ENCODE measurements around the gene BRCA1.

The BRCA1 gene

GRCh38 chr17:43033948-43034881, 90.9 kb downstream of the BRCA1 start:
- Histone ChIP-seq H3K9ac (ENCODE audit: low read length) (peak overlapping the region; percentile 74), H3K4me3 (ENCODE audit: low read depth, low read length) (peak overlapping the region; percentile 44)

GRCh38 chr17:43031666-43032065, 93.5 kb downstream of the BRCA1 start:
- no peaks in the 10 kb centered on the region for H3K9me3 ChIP-seq (ENCODE audit: control insufficient read depth, insufficient read depth, low read depth, low read length)
- H3K27ac ChIP-seq (ENCODE audit: low read depth, low read length): no peak overlapping the region
- no peak overlapping the region for H3K4me3 ChIP-seq (ENCODE audit: low read depth, low read length)
- H3K9ac ChIP-seq (ENCODE audit: low read length): no peak overlapping the region
- peaks cover 69% of the 10 kb centered on the region for H3K4me1 ChIP-seq (ENCODE audit: control insufficient read depth, insufficient read depth, low read length)
- H3K36me3 ChIP-seq (ENCODE audit: control insufficient read depth, insufficient read depth, low read length): peaks cover 12% of the 10 kb centered on the region
- no peaks in the 10 kb centered on the region for H3K27me3 ChIP-seq (ENCODE audit: control insufficient read depth, insufficient read depth, low read length)

More at GRCh38 chr17:43033948-43034881, 90.9 kb downstream of the BRCA1 start:
- no peaks in the 10 kb centered on the region for H3K36me3 ChIP-seq (ENCODE audit: control insufficient read depth, insufficient read depth, low read length)
- H3K27me3 ChIP-seq (ENCODE audit: control insufficient read depth, insufficient read depth, low read length): no peaks in the 10 kb centered on the region
- no peaks in the 10 kb centered on the region for H3K9me3 ChIP-seq (ENCODE audit: control insufficient read depth, insufficient read depth, low read depth, low read length)
- H3K4me1 ChIP-seq (ENCODE audit: control insufficient read depth, insufficient read depth, low read length): peaks cover 53% of the 10 kb centered on the region
- H3K27ac ChIP-seq (ENCODE audit: low read depth, low read length): peak overlapping the region; percentile 59

DNA sequence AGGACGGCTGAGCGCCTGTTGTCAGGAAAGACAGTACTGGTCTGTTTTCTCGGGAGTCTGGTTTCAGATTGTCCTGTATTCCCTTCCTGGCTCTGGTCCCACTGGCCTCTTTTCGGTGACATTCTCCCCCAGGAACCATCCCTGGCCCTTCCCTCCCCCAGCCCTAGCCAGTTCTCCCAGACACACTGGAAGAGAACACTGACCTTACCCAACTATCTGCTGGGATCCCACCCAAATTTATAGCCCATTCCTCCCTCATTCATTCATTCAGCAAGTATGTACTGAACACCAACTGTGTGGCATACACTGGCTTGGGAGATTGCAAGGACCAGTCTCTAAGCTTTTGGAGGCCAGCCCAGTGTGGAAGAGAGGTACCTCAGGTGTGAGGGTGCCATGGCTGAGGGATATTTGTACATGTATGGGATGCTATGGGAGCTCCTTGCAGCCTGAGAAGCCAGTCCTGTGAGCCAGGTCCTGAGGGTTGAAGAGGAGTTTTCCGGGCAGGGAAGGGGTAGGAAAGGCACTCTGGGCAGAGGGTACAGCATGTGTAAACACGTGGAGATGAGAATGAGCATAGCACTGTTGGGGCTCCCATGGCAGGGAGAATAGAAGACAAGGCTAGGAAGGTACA, 94.9 kb downstream of the BRCA1 start:
- Histone ChIP-seq H3K27ac (ENCODE audit: low read depth, low read length) (no peak overlapping the region), H3K9me3 (ENCODE audit: control insufficient read depth, insufficient read depth, low read depth, low read length) (no peaks in the 10 kb centered on the region), H3K9ac (ENCODE audit: low read length) (no peak overlapping the region), H3K36me3 (ENCODE audit: control insufficient read depth, insufficient read depth, low read length) (peaks cover 12% of the 10 kb centered on the region), H3K27me3 (ENCODE audit: control insufficient read depth, insufficient read depth, low read length) (no peaks in the 10 kb centered on the region), H3K4me1 (ENCODE audit: control insufficient read depth, insufficient read depth, low read length) (peaks cover 60% of the 10 kb centered on the region), H3K4me3 (ENCODE audit: low read depth, low read length) (no peak overlapping the region)

- no peak overlapping the region for H3K4me3 ChIP-seq (ENCODE audit: low read depth, low read length)
- H3K27me3 ChIP-seq (ENCODE audit: control insufficient read depth, insufficient read depth, low read length): no peaks in the 10 kb centered on the region
- no peak overlapping the region for H3K9ac ChIP-seq (ENCODE audit: low read length)
- H3K36me3 ChIP-seq (ENCODE audit: control insufficient read depth, insufficient read depth, low read length): peaks cover 12% of the 10 kb centered on the region
- H3K27ac ChIP-seq (ENCODE audit: low read depth, low read length): no peak overlapping the region
- H3K9me3 ChIP-seq (ENCODE audit: control insufficient read depth, insufficient read depth, low read depth, low read length): no peaks in the 10 kb centered on the region
- peaks cover 41% of the 10 kb centered on the region for H3K4me1 ChIP-seq (ENCODE audit: control insufficient read depth, insufficient read depth, low read length)
Measured at GRCh38 chr17:43028221-43028861, 96.8 kb downstream of the BRCA1 start.

- Histone ChIP-seq H3K9me3 (ENCODE audit: control insufficient read depth, insufficient read depth, low read depth, low read length) (no peaks in the 10 kb centered on the region), H3K36me3 (ENCODE audit: control insufficient read depth, insufficient read depth, low read length) (peaks cover 12% of the 10 kb centered on the region), H3K4me1 (ENCODE audit: control insufficient read depth, insufficient read depth, low read length) (peaks cover 39% of the 10 kb centered on the region), H3K4me3 (ENCODE audit: low read depth, low read length) (no peak overlapping the region; the same call in 1 of the 2 replicates), H3K27me3 (ENCODE audit: control insufficient read depth, insufficient read depth, low read length) (no peaks in the 10 kb centered on the region), H3K27ac (ENCODE audit: low read depth, low read length) (no peak overlapping the region), H3K9ac (ENCODE audit: low read length) (no peak overlapping the region)
Measured at GRCh38 chr17:43027091-43028032, 97.8 kb downstream of the BRCA1 start.

DNA sequence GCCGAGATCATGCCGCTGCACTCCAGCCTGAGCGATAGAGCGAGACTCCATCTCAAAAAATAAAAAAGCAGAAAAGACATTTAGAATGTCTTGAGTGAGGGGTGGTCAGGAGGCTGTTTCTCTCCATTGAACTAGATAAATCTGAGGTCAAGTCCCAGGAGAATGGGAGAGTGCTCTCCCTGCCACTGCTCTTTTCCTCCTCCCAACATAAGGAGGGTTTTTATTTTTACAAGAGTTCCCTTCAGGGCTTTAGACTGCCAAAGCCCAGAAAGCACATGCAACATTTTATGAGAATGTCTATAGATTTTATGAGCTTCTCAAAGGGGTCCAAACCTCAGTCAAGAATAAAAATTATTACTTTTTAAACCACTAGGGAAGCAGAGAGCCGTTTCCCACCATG, 98.6 kb downstream of the BRCA1 start:
- Histone ChIP-seq H3K4me1 (ENCODE audit: control insufficient read depth, insufficient read depth, low read length) (peaks cover 37% of the 10 kb centered on the region), H3K4me3 (ENCODE audit: low read depth, low read length) (no peak overlapping the region), H3K27me3 (ENCODE audit: control insufficient read depth, insufficient read depth, low read length) (no peaks in the 10 kb centered on the region), H3K27ac (ENCODE audit: low read depth, low read length) (no peak overlapping the region), H3K9me3 (ENCODE audit: control insufficient read depth, insufficient read depth, low read depth, low read length) (no peaks in the 10 kb centered on the region), H3K36me3 (ENCODE audit: control insufficient read depth, insufficient read depth, low read length) (peaks cover 12% of the 10 kb centered on the region), H3K9ac (ENCODE audit: low read length) (no peak overlapping the region)

- H3K4me1 ChIP-seq (ENCODE audit: control insufficient read depth, insufficient read depth, low read length): peaks cover 31% of the 10 kb centered on the region
- no peaks in the 10 kb centered on the region for H3K9me3 ChIP-seq (ENCODE audit: control insufficient read depth, insufficient read depth, low read depth, low read length)
- H3K27me3 ChIP-seq (ENCODE audit: control insufficient read depth, insufficient read depth, low read length): no peaks in the 10 kb centered on the region
- H3K4me3 ChIP-seq (ENCODE audit: low read depth, low read length): peak overlapping the region; percentile 68
- H3K27ac ChIP-seq (ENCODE audit: low read depth, low read length): no peak overlapping the region
- H3K9ac ChIP-seq (ENCODE audit: low read length): no peak overlapping the region
- H3K36me3 ChIP-seq (ENCODE audit: control insufficient read depth, insufficient read depth, low read length): peaks cover 12% of the 10 kb centered on the region
Measured at GRCh38 chr17:43025766-43026537, 99.2 kb downstream of the BRCA1 start.

DNA sequence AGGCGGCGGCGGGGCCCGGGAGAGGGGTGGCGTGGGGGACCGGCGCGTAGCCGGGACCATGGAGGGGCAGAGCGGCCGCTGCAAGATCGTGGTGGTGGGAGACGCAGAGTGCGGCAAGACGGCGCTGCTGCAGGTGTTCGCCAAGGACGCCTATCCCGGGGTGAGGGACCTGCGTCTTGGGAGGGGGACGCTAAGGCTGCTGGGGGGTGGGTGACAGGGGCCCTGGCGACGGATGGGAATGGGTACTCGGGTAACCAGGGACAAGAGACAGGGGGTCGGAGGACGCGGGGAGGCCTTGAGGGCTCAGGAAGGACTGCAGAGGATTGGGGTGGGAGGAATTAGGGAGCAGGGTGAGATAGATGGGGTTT, 99.9 kb downstream of the BRCA1 start:
- H3K9me3 ChIP-seq (ENCODE audit: control insufficient read depth, insufficient read depth, low read depth, low read length): no peaks in the 10 kb centered on the region
- H3K4me3 ChIP-seq (ENCODE audit: low read depth, low read length): peak overlapping the region; percentile 68
- H3K27me3 ChIP-seq (ENCODE audit: control insufficient read depth, insufficient read depth, low read length): no peaks in the 10 kb centered on the region
- H3K36me3 ChIP-seq (ENCODE audit: control insufficient read depth, insufficient read depth, low read length): peaks cover 12% of the 10 kb centered on the region
- no peak overlapping the region for H3K27ac ChIP-seq (ENCODE audit: low read depth, low read length)
- H3K4me1 ChIP-seq (ENCODE audit: control insufficient read depth, insufficient read depth, low read length): peaks cover 33% of the 10 kb centered on the region
- peak overlapping the region; percentile 58 for H3K9ac ChIP-seq (ENCODE audit: low read length)

DNA sequence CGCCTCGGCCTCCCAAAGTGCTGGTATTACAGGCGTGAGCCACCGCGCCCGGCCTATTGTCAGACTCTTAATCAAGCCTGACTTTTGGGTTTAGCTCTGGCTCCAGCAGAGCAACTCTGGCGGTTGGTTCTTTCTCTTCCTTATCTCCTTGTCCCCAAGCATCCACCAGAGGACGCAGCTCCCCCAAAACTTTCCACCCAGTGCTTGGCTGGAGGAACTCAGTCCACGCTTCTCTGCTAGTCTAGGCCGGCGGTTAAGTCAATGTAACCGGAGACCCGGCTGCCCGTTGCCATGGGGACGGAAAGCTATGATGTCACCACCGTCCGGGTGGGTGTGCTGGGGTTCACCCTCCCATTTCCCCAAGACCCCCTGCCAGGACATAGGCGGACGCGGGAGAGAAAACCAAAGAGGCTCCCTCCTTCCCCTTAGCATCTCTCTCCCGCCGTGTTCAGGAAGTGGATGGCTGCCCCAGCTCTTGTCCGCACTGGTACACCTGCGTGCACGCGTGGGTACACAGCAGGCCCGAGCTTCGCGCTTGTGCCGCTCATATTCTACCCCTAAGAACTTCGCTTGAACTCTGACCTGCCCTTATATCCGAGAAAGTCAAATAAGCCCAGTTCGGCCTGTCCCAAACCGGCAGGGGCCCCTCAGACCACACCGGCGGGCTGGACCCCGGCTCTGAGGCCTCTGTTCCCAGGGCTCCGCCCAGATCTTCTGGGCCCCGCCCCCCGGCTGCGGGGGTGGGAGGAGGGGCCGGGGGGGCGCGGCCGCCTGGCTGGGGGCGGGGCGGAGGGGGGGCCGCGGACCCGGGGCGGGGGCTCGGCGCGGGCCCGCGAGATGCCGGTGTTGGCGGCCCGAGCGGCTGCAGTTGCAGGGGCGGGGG, 100.5 kb downstream of the BRCA1 start, which contains the start of gene RND2:
RND2 (plus strand) TSS at position 825 of the 883 bp plus-strand sequence. CDS start 117 bp downstream, outside the sequence.
- Histone ChIP-seq H3K9me3 (ENCODE audit: control insufficient read depth, insufficient read depth, low read depth, low read length) (no peaks in the 10 kb centered on the region), H3K27me3 (ENCODE audit: control insufficient read depth, insufficient read depth, low read length) (no peaks in the 10 kb centered on the region), H3K27ac (ENCODE audit: low read depth, low read length) (no peak within 1 kb of the TSS), H3K9ac (ENCODE audit: low read length) (peak within 1 kb of the TSS; percentile 66), H3K4me1 (ENCODE audit: control insufficient read depth, insufficient read depth, low read length) (peaks cover 34% of the 10 kb centered on the region), H3K4me3 (ENCODE audit: low read depth, low read length) (peak within 1 kb of the TSS; percentile 90), H3K36me3 (ENCODE audit: control insufficient read depth, insufficient read depth, low read length) (peaks cover 18% of the 10 kb centered on the region)
